H9 (cell line): ENCODE results near the gene WEE1. TPM values are rescaled to one million over a fixed set of nuclear protein-coding genes. Genes with fewer than 3 reads are reported as not detected.

ENCODE experiments used
- DNase-seq: peaks from one replicate; pipeline ENCODE4 v3.0.0-alpha.2; 2017
- H2AFZ ChIP-seq: one replicate; pipeline ENCODE4 v1.6.1; 2013; ENCODE audit warnings: mild to moderate bottlenecking, low read length, control low read depth, moderate library complexity
- H2AK5ac ChIP-seq: 2 replicates; pipeline ENCODE4 v1.6.1; 2013; ENCODE audit warnings: low read length, control low read depth, mixed read lengths; ENCODE audit not compliant: insufficient read length
- H2BK120ac ChIP-seq: one replicate; pipeline ENCODE4 v1.6.1; 2013; ENCODE audit warnings: low read depth, mild to moderate bottlenecking, low read length, control low read depth, inconsistent platforms; ENCODE audit not compliant: poor library complexity, severe bottlenecking
- H2BK12ac ChIP-seq: 2 replicates; pipeline ENCODE4 v1.6.1; 2013; ENCODE audit warnings: low read length, control low read depth, mixed read lengths, low read depth; ENCODE audit not compliant: insufficient read length
- H2BK15ac ChIP-seq: 2 replicates; pipeline ENCODE4 v1.6.1; 2013; ENCODE audit warnings: low read depth, low read length, control low read depth
- H2BK20ac ChIP-seq: one replicate; pipeline ENCODE4 v1.6.1; 2013; ENCODE audit warnings: low read depth, mild to moderate bottlenecking, low read length, control low read depth, inconsistent platforms; ENCODE audit not compliant: poor library complexity, severe bottlenecking
- H2BK5ac ChIP-seq: 2 replicates; pipeline ENCODE4 v1.6.1; 2013; ENCODE audit warnings: low read length, control low read depth, mixed read lengths; ENCODE audit not compliant: insufficient read length
- H3K14ac ChIP-seq: 2 replicates; pipeline ENCODE4 v1.6.1; 2013; ENCODE audit warnings: low read length, control low read depth; ENCODE audit not compliant: insufficient read depth
- H3K18ac ChIP-seq: 2 replicates; pipeline ENCODE4 v1.6.1; 2013; ENCODE audit warnings: low read depth, mild to moderate bottlenecking, mixed read lengths, low read length, control low read depth; ENCODE audit not compliant: insufficient read length
- H3K23ac ChIP-seq: 2 replicates; pipeline ENCODE4 v1.6.1; 2013; ENCODE audit warnings: low read length, control low read depth, mixed read lengths, low read depth; ENCODE audit not compliant: insufficient read length
- H3K23me2 ChIP-seq: 2 replicates; pipeline ENCODE4 v1.6.1; 2013; ENCODE audit warnings: low read depth, mild to moderate bottlenecking, mixed read lengths, low read length, control low read depth; ENCODE audit not compliant: insufficient read length, poor library complexity, severe bottlenecking
- H3K27ac ChIP-seq: 2 replicates; pipeline ENCODE4 v1.5.1; 2013; ENCODE audit warnings: low read length, control low read depth, mixed read lengths, low read depth; ENCODE audit not compliant: insufficient read length
- H3K27me3 ChIP-seq: 2 replicates; pipeline ENCODE4 v1.6.1; 2013; ENCODE audit warnings: low read length, control low read depth, inconsistent platforms; ENCODE audit not compliant: insufficient read depth
- H3K4ac ChIP-seq: 2 replicates; pipeline ENCODE4 v1.6.1; 2013; ENCODE audit warnings: low read depth, mild to moderate bottlenecking, control low read depth, inconsistent platforms, low read length, moderate library complexity
- H3K4me1 ChIP-seq: 2 replicates; pipeline ENCODE4 v1.6.1; 2013; ENCODE audit warnings: low read length, control low read depth, inconsistent platforms; ENCODE audit not compliant: insufficient read depth
- H3K4me2 ChIP-seq: 2 replicates; pipeline ENCODE4 v1.6.1; 2013; ENCODE audit warnings: low read length, control low read depth, mixed read lengths; ENCODE audit not compliant: insufficient read length, insufficient read depth
- H3K56ac ChIP-seq: 2 replicates; pipeline ENCODE4 v1.6.1; 2013; ENCODE audit warnings: low read depth, mild to moderate bottlenecking, mixed read lengths, low read length, control low read depth; ENCODE audit not compliant: insufficient read length
- H3K79me1 ChIP-seq: 2 replicates; pipeline ENCODE4 v1.6.1; 2013; ENCODE audit warnings: low read depth, mild to moderate bottlenecking, moderate library complexity, low read length, control low read depth, inconsistent platforms; ENCODE audit not compliant: insufficient read depth, poor library complexity, severe bottlenecking
- H3K79me2 ChIP-seq: 2 replicates; pipeline ENCODE4 v1.6.1; 2013; ENCODE audit warnings: low read length, control low read depth, inconsistent platforms; ENCODE audit not compliant: insufficient read depth
- H3K9ac ChIP-seq: 2 replicates; pipeline ENCODE4 v1.6.1; 2013; ENCODE audit warnings: low read length, control low read depth, mixed read lengths; ENCODE audit not compliant: insufficient read length; ENCODE audit errors: extremely low read depth
- H3K9me3 ChIP-seq: one replicate; pipeline ENCODE4 v1.6.1; 2013; ENCODE audit warnings: low read depth, low read length, inconsistent platforms; ENCODE audit not compliant: control insufficient read depth
- H3T11ph ChIP-seq: one replicate; pipeline ENCODE4 v1.6.1; 2013; ENCODE audit warnings: mild to moderate bottlenecking, low read length, control low read depth, inconsistent platforms
- H4K20me1 ChIP-seq: one replicate; pipeline ENCODE4 v1.6.1; 2013; ENCODE audit not compliant: control insufficient read depth, insufficient read length, insufficient read depth
- H4K5ac ChIP-seq: 2 replicates; pipeline ENCODE4 v1.6.1; 2013; ENCODE audit warnings: low read depth, mild to moderate bottlenecking, mixed read lengths, low read length, control low read depth; ENCODE audit not compliant: insufficient read length
- H4K8ac ChIP-seq: replicated peaks from 2 replicates; pipeline ENCODE4 v1.6.1; 2013; ENCODE audit warnings: low read length, control low read depth, mixed read lengths, low read depth; ENCODE audit not compliant: insufficient read length
- H4K91ac ChIP-seq: 2 replicates; pipeline ENCODE4 v1.6.1; 2013; ENCODE audit warnings: low read depth, mild to moderate bottlenecking, moderate library complexity, mixed read lengths, low read length, control low read depth; ENCODE audit not compliant: insufficient read length
- H3K27ac Mint-ChIP-seq, 3 experiments: 2 replicates in 2 of 3; 3 replicates in 1 of 3; pipeline ENCODE4 v1.8.0; 2020 to 2021; ENCODE audit warnings: mixed read lengths in 3 of 3, mild to moderate bottlenecking in 1 of 3, moderate library complexity in 1 of 3
- H3K27me3 Mint-ChIP-seq: 2 replicates; pipeline ENCODE4 v1.8.0; 2021; ENCODE audit warnings: low read depth, mild to moderate bottlenecking, moderate library complexity, mixed read lengths
- H3K36me3 Mint-ChIP-seq, 3 experiments: 2 replicates in 2 of 3; 3 replicates in 1 of 3; pipeline ENCODE4 v1.8.0; 2020 to 2021; ENCODE audit warnings: low read depth in 3 of 3, mixed read lengths in 3 of 3; ENCODE audit not compliant: insufficient read depth in 1 of 3
- H3K4me1 Mint-ChIP-seq, 2 experiments: 2 replicates each; pipeline ENCODE4 v1.8.0; 2020; ENCODE audit warnings: mixed read lengths in 2 of 2
- H3K4me3 Mint-ChIP-seq, 2 experiments: 2 replicates in 1 of 2; 3 replicates in 1 of 2; pipeline ENCODE4 v1.8.0; 2020 to 2021; ENCODE audit warnings: mild to moderate bottlenecking in 2 of 2, mixed read lengths in 2 of 2, moderate library complexity in 1 of 2
- H3K9me3 Mint-ChIP-seq, 2 experiments: 2 replicates in 1 of 2; 3 replicates in 1 of 2; pipeline ENCODE4 v1.8.0; 2020; ENCODE audit warnings: mild to moderate bottlenecking in 2 of 2, mixed read lengths in 2 of 2, moderate library complexity in 1 of 2
- CTCF ChIP-seq: fragments of 200-600 bp; sonication (generic); conservative IDR thresholded peaks from 3 replicates; pipeline ENCODE4 v1.8.0; 2021; ENCODE audit warnings: antibody characterized with exemption, mild to moderate bottlenecking
- WGBS: extraction: QIAGEN DNeasy Blood & Tissue Kit; methylation state at CpG from one replicate; pipeline ENCODE4 v1.1.7; 2013; ENCODE audit warnings: missing lambda C conversion rate, low lambda C conversion rate, mixed read lengths; ENCODE audit not compliant: insufficient read length; ENCODE audit errors: extremely low coverage; 5-methylcytosine and 5-hydroxymethylcytosine counted together
- total RNA-seq: library from RNA; stranded (reverse); gene quantifications from 2 replicates; pipeline ENCODE4 v1.2.1, GENCODE V29; 2021

Gene WEE1
- total RNA-seq, 1 experiment from 2014 or later: 142 TPM

GRCh38 chr11:9616042-9616675, 42.7 kb downstream of the WEE1 start:
- Histone ChIP-seq H3K9me3 (no peaks in the 10 kb centered on the region), H4K91ac (no peak overlapping the region), H3K9ac (no peak overlapping the region), H4K20me1 (no peaks in the 10 kb centered on the region), H2BK20ac (no peak overlapping the region), H3K4me2 (no peak overlapping the region), H3T11ph (no peak overlapping the region), H3K23ac (no peak overlapping the region), H3K18ac (no peak overlapping the region), H3K56ac (no peak overlapping the region), H3K4me1 (no peaks in the 10 kb centered on the region), H3K14ac (no peak overlapping the region), H4K8ac (no peak overlapping the region), H3K27ac (no peak overlapping the region), H2BK120ac (no peak overlapping the region), H3K27me3 (no peaks in the 10 kb centered on the region), H3K4ac (no peak overlapping the region), H3K79me1 (no peaks in the 10 kb centered on the region), H2AFZ (no peak overlapping the region), H2AK5ac (no peak overlapping the region), H3K23me2 (peaks cover 11% of the 10 kb centered on the region), H4K5ac (no peak overlapping the region), H2BK12ac (no peak overlapping the region), H2BK5ac (no peak overlapping the region), H2BK15ac (no peak overlapping the region), H3K79me2 (no peaks in the 10 kb centered on the region)
- peaks cover 0 to 2% of the 10 kb centered on the region in 2 experiments; a peak in 1 of 5 replicates for H3K9me3 Mint-ChIP-seq
- H3K27me3 Mint-ChIP-seq: no peaks in the 10 kb centered on the region
- WGBS: no CpG with 5 or more reads among the region's 2 CpGs
- H3K36me3 Mint-ChIP-seq: 0 out of 7 replicates have a peak, but pooled peaks cover 0 to 3% (median 0%) of the 10 kb centered on the region in 3 experiments
- no peak for DNase-seq
- TF ChIP-seq CTCF: no peak
- no peak overlapping the region for H3K4me3 Mint-ChIP-seq
- peaks cover 22 to 23% of the 10 kb centered on the region in 2 experiments for H3K4me1 Mint-ChIP-seq
- no peak overlapping the region for H3K27ac Mint-ChIP-seq
